B cell (primary cell): ENCODE measurements around the gene STAP2. TPM values are rescaled to one million over a fixed set of nuclear protein-coding genes. Genes with fewer than 3 reads are reported as not detected.

Experiments used
- ATAC-seq: fragments of 200-7000 bp; cut with Tn5 transposase; one replicate; pipeline ENCODE4 v1.10.0; 2021; ENCODE audit warnings: low read depth, mild to moderate bottlenecking, moderate number of reproducible peaks, moderate library complexity
- CTCF ChIA-PET: fragments of 350-600 bp; sonication (Branson Sonifier 250); formaldehyde crosslinking; loops from one replicate; lab custom pipeline; 2021; ENCODE audit warnings: antibody characterized with exemption, inconsistent platforms; lab: Charles Lee
- POLR2A ChIA-PET: fragments of 350-600 bp; sonication (Branson Sonifier 250); formaldehyde crosslinking; loops from one replicate; lab custom pipeline; 2021; ENCODE audit warnings: antibody characterized with exemption; lab: Charles Lee
- DNase-seq: peaks from one replicate; pipeline ENCODE4 v3.0.0; 2013
- H2AFZ ChIP-seq: 2 replicates; pipeline ENCODE4 v1.6.1; 2012; ENCODE audit warnings: mild to moderate bottlenecking, low read depth, low read length; ENCODE audit not compliant: insufficient read depth, poor library complexity, severe bottlenecking
- H3K27ac ChIP-seq, 2 donors: 1 replicate in 1 of 2; 2 replicates in 1 of 2; pipeline ENCODE4 v1.5.1; 2012 to 2013; ENCODE audit warnings: low read length in 2 of 2, mild to moderate bottlenecking in 2 of 2, moderate library complexity in 1 of 2
- H3K27me3 ChIP-seq, 4 experiments: fragments of 200-600 bp in 1 of 4; sonication (generic) in 1 of 4; replicated peaks in 1 of 4; 1 replicate in 2 of 4; 2 replicates in 2 of 4; pipeline versions ENCODE4 v1.6.1 to v1.7.0; 2013 to 2016; ENCODE audit warnings: low read length in 3 of 4, mild to moderate bottlenecking in 2 of 4, mixed read lengths in 1 of 4, moderate library complexity in 1 of 4; ENCODE audit not compliant: insufficient read depth in 4 of 4, control insufficient read depth in 3 of 4; ENCODE audit errors: control extremely low read depth in 1 of 4
- H3K36me3 ChIP-seq, 2 experiments: replicated peaks in 1 of 2; 1 replicate in 1 of 2; 2 replicates in 1 of 2; pipeline versions ENCODE4 v1.6.1 to v1.7.1; 2013; ENCODE audit warnings: low read length in 1 of 2; ENCODE audit not compliant: insufficient read depth in 2 of 2, control insufficient read depth in 1 of 2; ENCODE audit errors: control extremely low read depth in 1 of 2, extremely low read depth in 1 of 2
- H3K4me1 ChIP-seq, 2 donors: fragments of 200-600 bp in 1 of 2; sonication (generic) in 1 of 2; 1 replicate in 1 of 2; 2 replicates in 1 of 2; pipeline versions ENCODE4 v1.5.1 to v1.6.1; 2013 to 2017; ENCODE audit warnings: low read length in 2 of 2; ENCODE audit not compliant: control insufficient read depth in 2 of 2, insufficient read depth in 2 of 2
- H3K4me2 ChIP-seq: replicated peaks from 2 replicates; pipeline ENCODE3; 2012; ENCODE audit warnings: mild to moderate bottlenecking, low read depth, low read length; ENCODE audit not compliant: poor library complexity, severe bottlenecking
- H3K4me3 ChIP-seq, 5 experiments: fragments of 200-600 bp in 1 of 5; sonication (generic) in 1 of 5; 1 replicate in 3 of 5; 2 replicates in 2 of 5; pipeline versions ENCODE4 v1.5.1 to v1.7.0; 2011 to 2016; ENCODE audit warnings: low read length in 4 of 5, mild to moderate bottlenecking in 4 of 5, low read depth in 2 of 5, control low read depth in 1 of 5, moderate library complexity in 1 of 5; ENCODE audit not compliant: insufficient read depth in 1 of 5; ENCODE audit errors: control extremely low read depth in 1 of 5, extremely low read depth in 1 of 5
- H3K79me2 ChIP-seq: fragments of 200-600 bp; sonication (generic); one replicate; pipeline ENCODE4 v1.6.0; 2016; ENCODE audit warnings: low read length; ENCODE audit not compliant: control insufficient read depth, insufficient read depth
- H3K9ac ChIP-seq: fragments of 200-600 bp; sonication (generic); 2 replicates; pipeline ENCODE4 v1.6.1; 2017; ENCODE audit warnings: mild to moderate bottlenecking, low read length, moderate library complexity
- H3K9me3 ChIP-seq, 3 donors: one replicate each; pipeline versions ENCODE4 v1.6.1 to v1.7.1; 2013; ENCODE audit warnings: low read length in 2 of 3; ENCODE audit not compliant: control insufficient read depth in 2 of 3, insufficient read depth in 1 of 3; ENCODE audit errors: control extremely low read depth in 1 of 3
- H4K20me1 ChIP-seq: 2 replicates; pipeline ENCODE4 v1.6.0; 2012; ENCODE audit warnings: mild to moderate bottlenecking, low read length; ENCODE audit not compliant: insufficient read depth, control insufficient read depth, poor library complexity, severe bottlenecking
- H3K27ac Mint-ChIP-seq: one replicate; pipeline ENCODE4 v1.8.0; 2021; ENCODE audit warnings: mixed read lengths
- H3K27me3 Mint-ChIP-seq: one replicate; pipeline ENCODE4 v1.8.0; 2021; ENCODE audit warnings: mixed read lengths
- H3K4me1 Mint-ChIP-seq: one replicate; pipeline ENCODE4 v1.8.0; 2021; ENCODE audit warnings: mixed read lengths
- H3K4me3 Mint-ChIP-seq: one replicate; pipeline ENCODE4 v1.8.0; 2021; ENCODE audit warnings: mixed read lengths
- H3K9me3 Mint-ChIP-seq: one replicate; pipeline ENCODE4 v1.8.0; 2022; ENCODE audit warnings: mixed read lengths; ENCODE audit not compliant: insufficient read depth
- CTCF ChIP-seq: fragments of 200-600 bp; IDR thresholded peaks from one replicate; pipeline ENCODE4 v1.8.0; 2022; ENCODE audit warnings: antibody characterized with exemption, mild to moderate bottlenecking
- EZH2 ChIP-seq: IDR thresholded peaks from 2 replicates; pipeline ENCODE4 v1.6.1; 2012; ENCODE audit warnings: borderline replicate concordance, low read depth, mild to moderate bottlenecking, moderate library complexity, low read length; ENCODE audit not compliant: insufficient read depth, poor library complexity, severe bottlenecking
- WGBS: methylation state at CpG from one replicate; pipeline ENCODE4 v1.1.5; 2013; ENCODE audit warnings: missing lambda C conversion rate; ENCODE audit not compliant: insufficient coverage; 5-methylcytosine and 5-hydroxymethylcytosine counted together
- intact Hi-C: fragments of 100-400 bp; cut with micrococcal nuclease; formaldehyde crosslinking; loops from one replicate; pipeline ENCODE4 v1.10.0; 2022
- polyA plus RNA-seq: library from polyadenylated mRNA; depleted of rRNA; stranded (reverse); fragments of >200 nt; gene quantifications from 2 replicates; pipeline ENCODE4 v1.2.3, GENCODE V29; 2012
- total RNA-seq, 2 donors: library from RNA; stranded (reverse); fragments of 120-200 nt in 1 of 2; gene quantifications; 1 replicate in 1 of 2; 2 replicates in 1 of 2; pipeline versions ENCODE4 v1.2.3 to v1.2.4, GENCODE V29; 2013 to 2022

STAP2 gene
- total and polyA plus RNA-seq, 2 donors (not counting 1 experiment from before 2014, with no cell fraction given): 0.27 to 0.72 TPM

GRCh38 chr19:4342314-4342614 is 3.6 kb upstream of the STAP2 start:
- peaks cover 0 to 4% of the 10 kb centered on the region in 2 experiments for H3K36me3 ChIP-seq
- 7% methylated on average over 10 of the region's 10 CpGs for whole genome bisulfite sequencing
- peak overlapping the region; percentile 31 to 53 for H3K27ac ChIP-seq
- H3K27me3 ChIP-seq: no peaks in the 10 kb centered on the region
- no peaks in the 10 kb centered on the region for H3K27me3 Mint-ChIP-seq
- H3K9ac ChIP-seq: peak overlapping the region; percentile 68
- POLR2A ChIA-PET: interaction anchor here (1.1 to 2.0 kb wide), 7 partner anchors 11 to 1306 kb away, joined by 3 to 11 read pairs (median 4); partner anchors contain the start of genes CHAF1A and HDGFL2
- intact Hi-C loops: loop anchor here (1.0 to 2.0 kb wide), 2 partner anchors 14 to 27 kb away; no protein-coding TSS in a partner anchor
- peak overlapping the region; percentile 91 for H3K4me2 ChIP-seq
- no peaks in the 10 kb centered on the region for H3K9me3 ChIP-seq
- H3K9me3 Mint-ChIP-seq: no peaks in the 10 kb centered on the region
- H3K79me2 ChIP-seq: peaks cover 9% of the 10 kb centered on the region
- ATAC-seq: no peak
- DNase-seq: no peak
- peaks cover 10 to 33% of the 10 kb centered on the region in 2 donors for H3K4me1 ChIP-seq
- H3K4me3 ChIP-seq: peak overlapping the region; percentile 62 to 89 (median 81)
- H3K4me1 Mint-ChIP-seq: peaks cover 28% of the 10 kb centered on the region
- no peak for TF ChIP-seq CTCF
- no peak for TF ChIP-seq EZH2
- no peaks in the 10 kb centered on the region for H4K20me1 ChIP-seq
- H3K27ac Mint-ChIP-seq: peak overlapping the region; percentile 69
- H3K4me3 Mint-ChIP-seq: peak overlapping the region; percentile 90
- CTCF ChIA-PET: interaction anchor here (0.8 to 3.2 kb wide), 8 partner anchors 10 to 93 kb away, joined by 3 to 32 read pairs (median 4); partner anchors contain the start of genes CHAF1A and SH3GL1
- peak overlapping the region; percentile 92 for H2AFZ ChIP-seq

GRCh38 chr19:4337906-4338440 is 654 bp downstream of the STAP2 start:
- peaks cover 21% of the 10 kb centered on the region for H3K4me1 Mint-ChIP-seq
- Histone ChIP-seq H3K9ac (peak overlapping the region; percentile 65), H3K4me3 (peak overlapping the region in 4 of 5 experiments; percentile 37 to 70 (median 55)), H3K79me2 (no peaks in the 10 kb centered on the region), H3K36me3 (no peaks in the 10 kb centered on the region), H2AFZ (peak overlapping the region; percentile 95), H3K27me3 (no peaks in the 10 kb centered on the region), H3K27ac (peak overlapping the region in 1 of 2 donors; percentile 6), H4K20me1 (no peaks in the 10 kb centered on the region), H3K4me1 (peaks cover 3 to 22% of the 10 kb centered on the region in 2 donors), H3K9me3 (no peaks in the 10 kb centered on the region), H3K4me2 (peak overlapping the region; percentile 90)
- TF ChIP-seq EZH2 (no peak), CTCF (no peak)
- H3K27ac Mint-ChIP-seq: peak overlapping the region; percentile 75
- 34% methylated on average over 5 of the region's 14 CpGs for WGBS
- CTCF ChIA-PET: interaction anchor here (0.7 kb wide), 1 partner anchor 66 kb away, joined by 3 read pairs; no protein-coding TSS in a partner anchor
- H3K27me3 Mint-ChIP-seq: no peaks in the 10 kb centered on the region
- H3K9me3 Mint-ChIP-seq: no peaks in the 10 kb centered on the region
- H3K4me3 Mint-ChIP-seq: peak overlapping the region; percentile 88
- intact Hi-C loops: no loop called here
- ATAC-seq (no peak), DNase-seq (no peak)
- POLR2A ChIA-PET: interaction anchor here (0.6 kb wide), 2 partner anchors 14 to 17 kb away, joined by 5 to 6 read pairs; no protein-coding TSS in a partner anchor
